ENCODE results near the gene ZNF487.

ZNF487 gene

GRCh38 chr10:43524434-43525247 lies 87.7 kb downstream of the ZNF487 start:
- DNase-seq (ENCODE audit: low read depth): no peak

All from fibroblast of the conjunctiva (primary cell).